22Rv1 (cell line): Measurements from ENCODE around the gene PABPN1.

Experiments used
- CTCF ChIP-seq: fragments of 450-650 bp; IDR thresholded peaks from 2 replicates; pipeline ENCODE4 v1.5.1; 2017; ENCODE audit warnings: mild to moderate bottlenecking
- ZFX ChIP-seq: fragments of 450-650 bp; IDR thresholded peaks from 2 replicates; pipeline ENCODE4 v1.6.1; 2017; ENCODE audit warnings: antibody characterized with exemption, borderline replicate concordance

- TF ChIP-seq CTCF: no peak
- no peak for TF ChIP-seq ZFX
Observed at GRCh38 chr14:23335623-23336022, 14.4 kb downstream of the PABPN1 start.
